SK-N-DZ (cell line): ENCODE measurements around the gene GRM1.

Source experiments
- DNase-seq: peaks from one replicate; pipeline ENCODE4 v3.0.0-alpha.2; 2015; ENCODE audit warnings: low spot score

GRM1 gene

DNA sequence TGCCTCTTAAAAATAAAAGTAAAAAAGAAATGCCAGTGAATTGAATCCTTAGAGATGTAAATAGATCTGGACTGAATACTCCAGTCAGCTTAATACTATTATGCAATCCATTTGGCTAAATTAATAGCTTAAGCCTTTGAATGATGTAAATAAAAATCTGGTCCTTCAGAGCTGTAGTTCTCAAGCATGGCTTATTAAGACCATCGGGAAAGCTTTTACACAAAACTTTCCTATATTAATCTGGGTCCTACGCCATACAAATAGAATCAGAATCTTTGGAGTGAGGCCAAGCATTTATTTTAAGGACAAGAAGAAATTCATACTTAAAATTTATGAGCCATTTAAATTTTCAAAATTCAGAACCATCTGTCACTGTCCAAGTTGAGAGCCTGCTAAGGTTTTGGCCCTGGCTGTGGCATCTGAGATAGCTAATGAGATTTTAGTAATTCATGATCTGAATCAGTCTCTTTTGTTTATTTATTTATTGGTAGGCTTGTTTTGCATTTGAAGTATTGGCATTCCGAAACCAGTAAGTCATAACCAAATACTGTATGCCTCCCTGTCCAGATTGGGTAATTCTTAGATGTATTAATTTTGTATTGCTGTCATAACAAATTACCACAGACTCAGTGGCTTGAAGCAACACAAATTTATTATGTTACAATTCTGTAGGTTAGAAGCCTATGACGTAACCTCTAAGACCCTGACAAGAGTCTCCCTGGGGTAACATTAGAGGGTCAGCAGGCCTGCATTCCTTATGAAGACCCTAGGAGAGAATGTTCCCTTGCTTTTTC lies 286.7 kb downstream of the GRM1 start:
- DNase-seq = no peak

DNA sequence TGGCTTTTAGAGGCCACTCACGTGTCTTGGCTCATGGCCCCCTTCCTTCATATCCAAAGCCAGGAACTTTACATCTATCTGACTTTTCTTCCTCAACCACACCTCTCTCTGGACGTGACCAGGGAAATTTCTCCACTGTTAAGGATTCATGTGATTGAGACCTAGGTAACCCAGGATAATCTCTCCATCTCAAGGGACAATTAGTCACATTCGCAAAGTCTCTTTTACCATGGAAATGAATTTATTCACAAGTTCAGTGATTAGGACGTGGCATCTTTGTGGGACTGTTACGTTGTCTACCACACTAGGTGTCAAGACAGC lies 287.3 kb downstream of the GRM1 start:
- DNase-seq = no peak

DNA sequence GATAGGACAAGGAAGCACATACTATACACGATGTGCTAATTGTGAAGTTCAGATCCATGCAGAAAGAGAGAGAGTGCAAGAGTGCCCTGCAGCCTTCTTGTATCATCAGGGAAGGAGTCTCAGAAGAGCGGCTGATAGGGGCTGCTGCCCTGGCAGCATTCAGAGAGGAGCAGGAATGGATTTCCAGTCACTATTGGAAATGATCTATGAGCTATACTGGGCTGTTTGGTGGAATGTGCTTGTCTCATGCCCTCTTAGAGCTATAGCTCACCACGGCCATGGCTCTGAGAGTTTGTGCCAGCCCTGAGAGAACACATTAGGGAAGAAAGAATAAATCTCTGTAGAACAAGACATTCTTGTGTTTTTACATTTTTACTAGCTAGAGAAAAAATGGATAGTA lies 302.2 kb downstream of the GRM1 start:
- no peak for DNase-seq

DNA sequence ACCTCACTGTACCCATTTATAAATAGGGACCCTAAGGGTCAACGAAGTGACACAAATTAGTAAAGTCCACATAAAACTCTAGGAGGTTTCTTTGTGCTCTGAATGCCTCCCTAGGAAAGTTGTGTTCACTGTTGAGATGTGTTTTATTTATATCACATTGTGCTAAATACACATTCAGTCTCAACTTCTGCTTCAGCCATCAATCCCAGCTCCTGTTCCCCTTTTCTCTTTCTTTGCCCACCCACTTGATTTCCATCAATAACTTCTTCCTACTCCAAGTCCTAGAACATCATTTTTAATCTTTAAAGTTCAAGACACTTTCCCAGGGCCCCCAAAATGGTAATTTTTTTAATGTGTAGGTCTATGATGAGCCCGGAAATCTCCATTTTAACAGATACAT lies 306.5 kb downstream of the GRM1 start:
- DNase-seq = no peak

DNA sequence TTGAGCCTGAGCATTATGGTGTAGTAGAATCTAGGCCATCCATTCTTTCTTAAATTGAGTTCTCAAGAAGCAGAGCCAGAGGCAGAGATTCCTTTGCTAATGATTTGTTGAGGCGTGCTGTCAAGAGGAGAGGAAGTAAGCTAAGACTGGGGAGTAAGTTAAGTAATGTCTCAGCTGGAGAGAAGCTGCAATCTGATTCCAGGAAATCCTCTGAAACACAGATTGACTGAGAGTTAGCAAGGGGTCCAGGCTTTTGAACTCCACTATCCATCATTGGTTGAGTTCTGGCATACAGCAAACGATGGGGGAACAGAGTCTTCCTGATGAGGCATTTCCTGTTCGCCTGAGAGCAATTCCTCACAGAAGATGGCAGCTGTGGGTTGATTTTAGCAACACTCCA lies 307.3 kb downstream of the GRM1 start:
- no peak for DNase-seq

DNA sequence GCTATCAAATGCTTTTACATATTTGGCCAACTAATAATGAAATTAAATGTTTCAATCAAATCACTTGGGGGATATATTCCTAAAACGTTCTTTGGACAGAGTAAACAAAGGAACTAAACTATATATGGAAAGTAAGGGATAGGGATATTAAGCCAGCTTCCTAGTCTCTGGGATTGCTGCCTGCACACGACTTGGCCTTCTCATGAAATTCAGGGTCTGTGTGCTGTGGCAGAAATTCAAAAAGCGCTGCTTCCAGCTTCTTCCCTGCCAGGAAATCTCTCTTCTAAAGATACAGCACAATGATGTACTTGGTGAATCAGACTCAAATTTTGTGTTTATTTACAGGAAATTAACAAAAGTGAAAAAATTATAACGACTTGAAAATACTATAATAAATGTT lies 308.5 kb downstream of the GRM1 start:
- DNase-seq = no peak

DNA sequence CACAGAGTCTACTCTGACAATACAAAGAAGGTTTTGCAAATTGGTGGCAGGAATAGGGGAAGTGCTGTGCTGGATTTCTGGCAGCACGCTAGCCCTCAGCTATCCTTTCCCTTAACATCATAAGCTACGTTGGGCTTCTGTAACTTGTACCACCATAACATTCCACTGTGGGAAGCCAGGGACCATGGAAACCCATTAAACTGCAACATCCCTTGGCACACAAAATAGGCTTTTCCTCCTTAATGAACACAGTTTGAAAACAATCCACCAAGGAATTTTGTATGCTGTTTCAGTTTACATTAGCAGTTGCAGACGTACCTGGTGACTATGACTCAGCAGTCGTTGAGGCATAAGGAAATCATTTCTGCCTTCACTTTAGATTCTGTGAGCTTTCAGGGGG lies 310.9 kb downstream of the GRM1 start:
- DNase-seq = no peak

DNA sequence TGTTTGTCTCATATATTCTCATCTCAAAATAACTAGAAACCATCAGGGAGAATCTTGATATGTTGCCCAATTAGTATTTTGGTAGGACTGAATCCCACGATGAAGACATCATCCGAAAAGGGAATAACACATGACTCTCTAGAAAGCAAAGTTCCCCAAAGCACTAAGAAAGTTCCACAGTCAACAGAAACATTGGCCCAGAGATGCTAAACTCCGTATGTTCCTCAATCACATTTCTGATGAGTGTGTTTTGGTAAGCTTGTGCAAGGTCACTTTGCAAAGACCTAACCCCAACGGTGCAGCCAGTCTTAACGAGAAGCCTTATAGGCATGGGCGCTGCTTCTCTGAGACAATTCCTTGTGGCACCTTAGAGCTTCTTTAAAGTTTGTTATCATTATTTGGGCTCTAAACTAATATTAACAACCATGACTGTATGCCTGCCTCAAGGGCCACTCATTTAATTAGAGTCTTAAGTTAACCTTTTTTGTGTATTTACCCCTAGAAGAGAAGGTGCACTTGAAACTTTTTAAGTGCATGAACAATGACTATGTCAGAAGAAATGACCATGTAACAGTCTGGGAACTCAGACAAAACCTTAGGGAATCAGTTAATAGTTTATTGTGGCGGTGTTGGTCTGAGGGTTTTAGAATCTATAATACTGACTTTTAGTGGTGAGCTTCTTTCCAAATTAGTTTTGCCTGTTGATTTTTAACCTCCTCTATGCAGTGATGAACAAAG lies 312.8 kb downstream of the GRM1 start:
- DNase-seq = no peak

DNA sequence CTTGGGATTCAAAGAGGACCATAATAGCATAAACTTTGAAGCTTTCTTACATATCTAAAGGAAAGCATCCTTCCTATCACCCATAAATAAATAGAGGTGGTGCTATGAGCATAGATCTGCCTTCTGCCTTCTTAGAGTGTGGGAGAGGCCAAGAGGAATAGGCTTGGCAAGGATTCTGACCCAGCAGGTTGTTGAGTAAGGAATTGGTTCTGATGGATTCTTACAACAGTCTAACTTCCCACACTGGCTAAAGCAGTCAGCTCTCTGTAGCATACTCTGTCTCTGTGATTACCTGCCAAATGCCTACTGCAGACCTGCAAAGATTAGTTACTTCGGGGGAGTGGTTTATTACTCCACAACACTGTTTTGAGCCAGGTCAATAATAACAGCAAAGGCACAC lies 316.7 kb downstream of the GRM1 start:
- DNase-seq = no peak

DNA sequence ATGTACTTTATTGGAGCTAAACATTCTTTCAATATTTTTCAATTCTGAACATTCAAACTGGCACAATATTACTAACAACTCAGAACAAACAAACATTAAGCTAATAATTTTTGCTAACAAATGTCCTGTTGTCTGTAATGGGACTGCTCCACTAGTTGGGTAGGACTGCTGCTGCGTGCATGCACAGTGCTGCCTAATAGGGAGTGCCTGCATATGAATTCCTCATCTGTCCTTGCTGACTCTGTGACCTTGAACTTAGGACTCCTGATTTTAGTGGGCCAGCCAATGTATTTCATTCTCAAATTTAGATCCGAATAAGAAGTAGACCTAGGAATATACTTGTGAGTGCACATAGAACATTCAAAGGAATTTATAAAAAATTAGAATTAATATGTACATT lies 318.2 kb downstream of the GRM1 start:
- no peak for DNase-seq

DNA sequence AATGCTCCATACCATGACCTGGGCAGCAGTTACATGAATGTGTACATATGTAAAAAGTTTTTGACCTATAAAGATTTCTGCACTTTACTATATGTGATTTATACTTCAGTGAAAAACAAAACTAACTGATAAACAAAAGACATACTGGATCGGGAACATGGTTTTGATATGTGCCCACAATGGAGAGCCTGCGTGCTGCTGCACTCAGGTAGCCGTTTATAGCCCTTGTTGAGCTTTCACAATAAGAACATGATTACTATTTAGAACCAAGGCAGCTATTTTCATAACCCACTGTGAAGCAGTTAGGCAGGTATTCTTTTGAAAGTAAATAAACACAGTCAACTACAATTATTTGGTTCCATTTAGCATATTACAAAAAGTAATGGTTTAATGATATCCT lies 318.8 kb downstream of the GRM1 start:
- no peak for DNase-seq

DNA sequence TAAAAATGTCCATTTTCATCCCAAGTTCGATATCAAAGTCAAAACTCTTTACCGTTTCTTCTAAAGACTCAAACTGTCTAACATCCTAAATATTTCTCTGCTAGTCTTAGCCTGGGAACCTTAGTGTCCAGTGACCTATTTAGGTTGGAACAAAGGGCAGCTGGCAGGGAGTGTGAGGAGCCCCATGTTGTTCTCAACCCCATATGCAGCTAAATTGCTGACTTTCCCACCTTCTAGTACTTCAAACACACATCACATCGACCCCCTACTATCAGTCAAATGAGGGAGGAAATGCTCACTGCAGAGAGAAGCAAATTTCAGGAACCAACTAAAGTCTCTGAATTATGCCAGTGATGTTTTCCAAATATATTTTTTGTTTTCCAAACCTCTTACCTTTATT lies 322.2 kb downstream of the GRM1 start:
- DNase-seq = no peak

DNA sequence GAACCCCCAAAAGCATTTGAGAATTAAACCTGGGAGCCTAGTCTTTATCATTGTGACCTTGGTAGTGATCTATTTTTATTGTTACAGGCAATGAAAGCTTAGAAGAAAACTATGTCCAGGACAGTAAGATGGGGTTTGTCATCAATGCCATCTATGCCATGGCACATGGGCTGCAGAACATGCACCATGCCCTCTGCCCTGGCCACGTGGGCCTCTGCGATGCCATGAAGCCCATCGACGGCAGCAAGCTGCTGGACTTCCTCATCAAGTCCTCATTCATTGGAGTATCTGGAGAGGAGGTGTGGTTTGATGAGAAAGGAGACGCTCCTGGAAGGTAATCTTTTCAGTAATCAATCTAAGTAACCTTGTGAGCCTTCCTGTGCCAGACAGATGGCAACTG lies 323.3 kb downstream of the GRM1 start:
- DNase-seq = no peak

DNA sequence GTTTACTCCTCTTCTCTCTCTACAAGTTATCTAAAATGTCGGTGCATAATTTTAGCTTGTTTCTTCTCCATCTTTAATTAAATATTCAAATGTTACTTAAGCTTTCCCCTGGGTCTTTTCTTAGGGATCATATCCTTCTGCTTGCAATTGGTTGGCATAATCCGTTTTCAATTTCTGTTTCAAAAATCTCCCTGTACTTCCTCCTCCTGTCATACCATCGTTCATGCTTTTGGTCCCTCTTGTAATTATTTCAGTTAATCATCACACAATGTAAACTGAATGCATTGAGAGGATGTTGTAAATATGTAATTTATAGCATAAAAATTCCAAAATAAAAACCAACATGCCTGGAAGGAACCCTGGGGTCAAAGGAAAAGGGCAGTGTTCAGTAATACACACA lies 325.6 kb downstream of the GRM1 start:
- no peak for DNase-seq

DNA sequence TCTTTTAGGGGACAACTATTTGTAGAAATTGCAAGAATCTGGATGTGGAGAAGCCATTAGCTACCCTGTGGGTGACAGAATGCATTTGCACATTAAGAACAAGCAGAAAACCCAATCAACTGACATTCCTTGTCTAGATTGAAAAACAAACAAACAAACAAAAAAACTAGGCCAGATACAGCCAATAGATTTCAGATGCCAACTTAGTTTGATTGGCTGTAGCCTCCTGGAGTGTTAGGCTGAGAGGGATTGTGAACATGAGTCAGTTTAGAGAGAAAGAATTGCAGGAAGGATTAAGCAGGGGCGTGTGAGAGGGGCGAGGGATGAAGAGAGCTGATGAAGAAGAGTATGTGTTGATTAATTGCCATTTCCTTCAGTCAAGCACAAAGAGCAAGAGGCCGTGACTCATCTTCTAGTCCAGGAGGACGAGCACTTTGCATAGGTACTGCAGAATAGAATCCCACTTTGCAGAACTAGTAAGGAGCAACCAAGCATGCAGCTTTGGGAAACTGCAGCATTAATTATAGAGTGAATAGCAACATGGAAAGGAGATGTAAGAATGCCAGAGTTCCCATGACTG lies 326.7 kb downstream of the GRM1 start:
- no peak for DNase-seq

DNA sequence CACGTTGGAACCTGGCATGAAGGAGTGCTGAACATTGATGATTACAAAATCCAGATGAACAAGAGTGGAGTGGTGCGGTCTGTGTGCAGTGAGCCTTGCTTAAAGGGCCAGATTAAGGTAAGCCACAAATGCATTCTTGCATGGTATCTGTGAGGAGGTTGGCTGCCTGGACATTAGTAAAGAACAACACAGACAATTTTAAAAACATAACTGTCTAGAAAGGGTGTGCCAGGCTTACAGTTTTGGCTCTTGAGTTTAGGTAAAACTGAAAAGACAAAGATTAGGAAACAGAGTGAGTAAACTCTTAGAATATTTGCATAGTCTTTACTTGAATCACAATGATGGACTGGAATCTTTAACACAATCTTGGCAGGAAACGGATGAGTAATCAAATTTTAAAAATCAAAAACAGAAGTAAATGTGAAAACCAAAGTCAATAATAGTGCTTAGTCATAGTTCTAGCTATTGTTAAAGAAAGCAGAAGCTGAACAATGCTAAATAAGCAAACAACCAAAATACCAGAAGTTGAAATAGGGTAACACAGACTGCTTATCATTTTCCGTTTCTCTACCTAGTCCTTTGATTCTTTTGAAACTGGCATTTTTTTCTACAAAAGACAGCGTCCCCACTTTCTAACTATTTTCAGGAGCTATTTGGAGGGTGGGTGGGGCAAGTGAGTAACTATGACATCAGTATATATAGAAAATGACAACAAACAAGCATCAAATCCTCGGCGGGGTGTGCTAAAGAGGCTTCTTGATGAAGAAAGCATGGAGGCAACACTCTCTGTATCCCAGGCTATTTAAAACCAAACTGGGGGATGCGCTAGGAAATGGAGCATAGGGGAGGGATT lies 328.9 kb downstream of the GRM1 start:
- no peak for DNase-seq

DNA sequence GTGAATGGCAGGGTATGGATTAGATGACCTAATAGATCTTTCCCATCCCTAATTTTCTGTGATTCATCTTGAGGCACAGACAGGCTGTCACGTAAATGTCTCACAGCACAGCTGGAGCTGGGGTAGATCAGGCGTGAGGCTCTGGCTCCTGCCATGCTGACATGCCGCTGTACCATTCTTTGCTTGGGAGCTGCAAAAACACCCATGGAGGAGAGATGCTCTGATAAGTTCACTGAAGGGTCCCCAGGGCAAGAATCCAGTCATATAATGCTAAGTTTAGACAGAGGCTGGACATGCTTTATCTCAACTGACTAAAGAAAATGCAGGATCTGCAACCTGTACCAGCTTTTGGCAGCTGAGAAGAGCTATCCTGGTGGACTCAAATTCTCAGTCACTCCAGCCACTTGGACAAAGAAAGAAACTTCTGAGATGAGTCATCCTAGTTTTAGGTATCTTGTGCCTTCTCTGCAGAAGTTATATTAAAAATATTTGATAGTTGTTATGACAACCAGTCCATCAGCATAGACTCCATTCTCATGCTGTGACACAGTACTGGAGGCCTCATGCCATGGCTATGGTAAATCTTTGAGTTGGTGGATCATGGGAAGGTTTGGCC lies 329.7 kb downstream of the GRM1 start:
- peak; percentile 38 for DNase-seq

DNA sequence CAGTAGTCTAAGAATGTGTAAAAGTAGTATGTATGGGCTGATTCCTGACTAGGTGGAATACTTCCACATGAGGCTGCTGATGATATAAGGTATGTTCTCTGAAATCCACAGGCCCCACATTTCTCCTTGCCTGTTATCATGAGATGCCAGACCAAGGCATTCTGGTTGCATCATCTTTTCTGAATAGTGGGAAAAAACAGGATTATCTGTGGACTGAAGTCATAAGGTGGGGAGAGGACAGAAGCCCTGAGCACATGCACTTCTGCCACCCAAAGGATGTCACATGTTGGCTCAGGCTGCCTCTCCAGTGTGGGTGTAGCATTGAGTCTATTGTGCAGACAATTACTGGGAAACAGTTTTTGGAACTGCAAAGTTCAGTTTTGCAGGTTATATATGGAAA lies 330.3 kb downstream of the GRM1 start:
- DNase-seq = no peak

DNA sequence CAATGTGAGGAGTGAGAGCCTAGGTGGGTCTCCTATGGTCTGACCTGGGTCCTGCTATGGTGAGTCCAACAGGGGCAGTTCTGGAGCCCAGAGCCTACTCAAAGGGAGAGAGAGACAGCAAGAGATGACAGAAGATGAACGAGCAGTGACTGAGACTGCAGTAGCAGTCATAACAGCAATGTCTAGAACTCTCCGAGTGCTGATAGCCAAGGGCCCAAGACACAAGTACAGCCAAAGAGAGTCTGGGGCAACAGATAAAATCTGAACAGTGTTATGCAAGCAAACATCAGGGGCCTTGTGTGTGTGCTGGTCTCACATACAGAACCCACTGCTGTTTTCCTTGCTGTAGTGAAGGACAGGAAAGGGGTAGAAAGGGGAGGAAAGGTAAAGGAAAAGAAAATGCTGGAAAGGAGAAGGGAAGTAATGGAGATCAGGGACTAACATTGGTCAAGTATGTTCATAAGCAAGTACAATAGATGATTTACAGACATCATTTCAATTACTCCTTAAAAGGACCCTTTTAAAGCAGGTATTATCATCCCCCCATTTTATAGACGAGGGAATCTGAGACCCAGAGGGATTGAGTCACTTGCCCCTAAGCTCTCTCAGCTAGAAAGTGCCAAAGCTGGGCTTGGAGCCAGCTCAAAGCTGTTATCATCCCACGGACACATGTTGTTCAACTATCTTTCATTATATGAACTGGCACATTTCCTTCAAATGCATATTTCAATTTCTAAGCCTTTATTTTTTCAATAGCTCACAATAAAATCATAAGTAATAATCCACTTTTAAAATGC lies 332.5 kb downstream of the GRM1 start:
- no peak for DNase-seq

DNA sequence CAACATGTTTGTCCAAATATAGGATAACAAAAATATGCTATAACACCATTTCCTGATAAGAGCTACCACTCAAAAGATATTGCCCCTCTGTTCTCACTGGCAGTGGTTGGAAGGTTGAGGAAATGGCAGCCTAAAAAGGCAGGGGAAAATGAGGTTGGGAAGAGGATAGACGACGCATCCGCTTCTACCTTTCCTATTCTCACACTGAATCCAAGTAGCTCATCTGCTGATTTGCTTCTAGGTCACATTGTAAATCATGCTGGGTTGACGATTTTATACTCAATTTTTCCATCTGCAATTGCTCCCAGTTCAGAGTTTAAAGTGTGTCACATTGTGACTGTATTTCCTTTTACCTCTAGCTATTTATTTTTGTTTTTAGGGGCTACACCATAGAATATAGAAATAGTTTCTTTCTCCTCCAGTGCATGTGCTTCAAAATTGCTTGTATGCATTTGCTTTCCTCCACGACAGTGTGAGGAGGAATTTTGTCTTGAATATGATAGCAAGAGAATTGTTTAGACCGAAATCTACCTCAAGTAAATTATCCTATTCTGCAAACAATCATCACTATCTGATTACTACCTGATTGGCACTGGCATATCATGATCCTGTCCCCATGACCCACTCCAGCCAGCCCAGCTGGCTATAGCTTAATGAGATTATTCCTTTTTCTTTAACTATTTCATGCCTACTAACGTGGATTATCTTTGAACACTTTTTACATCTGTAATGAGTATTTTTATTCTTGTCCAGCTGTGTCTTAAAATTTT lies 335.2 kb downstream of the GRM1 start:
- peak; percentile 37 for DNase-seq
